DMS153 (cell line): ENCODE measurements around the gene SMIM14.
"Not testable (repeated sequence)": the region's sequence is repeated elsewhere in the genome, so short reads cannot be mapped to it uniquely, and the experiment has no call there.

Source experiments
- DNase-seq: peaks from one replicate; lab custom pipeline; 2025; lab: John Stamatoyannopoulos, UW

The SMIM14 gene

GRCh38 chr4:39638354-39639239 is at the start of gene SMIM14:
SMIM14 (minus strand) TSS chr4:39638865; CDS start chr4:39605145, 33,720 bp downstream.
- DNase-seq, result peak; percentile 90

GRCh38 chr4:39687014-39687413 is 48.3 kb upstream of the SMIM14 start:
- DNase-seq, result no peak

DNA sequence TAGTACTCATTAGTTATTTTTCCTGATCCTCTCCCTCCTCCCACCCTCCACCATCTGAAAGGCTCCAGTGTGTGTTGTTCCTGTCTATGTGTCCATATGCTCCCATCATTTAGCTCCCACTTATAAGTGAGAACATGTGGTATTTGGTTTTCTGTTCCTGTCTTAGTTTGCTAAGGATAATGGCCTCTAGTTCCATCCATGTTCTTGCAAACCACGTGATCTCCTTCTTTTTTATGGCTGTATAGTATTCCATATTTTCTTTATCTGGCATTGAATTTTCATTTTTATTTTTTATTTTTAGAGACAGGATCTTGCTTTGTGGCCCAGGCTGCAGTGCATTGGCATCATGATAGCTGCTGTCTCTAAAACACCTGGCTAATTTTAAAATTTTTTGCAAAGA is 47.3 kb upstream of the SMIM14 start:
- DNase-seq, result no peak

- no peak for DNase-seq
These were observed 43.5 kb upstream of the SMIM14 start for GRCh38 chr4:39682138-39682537.

DNA sequence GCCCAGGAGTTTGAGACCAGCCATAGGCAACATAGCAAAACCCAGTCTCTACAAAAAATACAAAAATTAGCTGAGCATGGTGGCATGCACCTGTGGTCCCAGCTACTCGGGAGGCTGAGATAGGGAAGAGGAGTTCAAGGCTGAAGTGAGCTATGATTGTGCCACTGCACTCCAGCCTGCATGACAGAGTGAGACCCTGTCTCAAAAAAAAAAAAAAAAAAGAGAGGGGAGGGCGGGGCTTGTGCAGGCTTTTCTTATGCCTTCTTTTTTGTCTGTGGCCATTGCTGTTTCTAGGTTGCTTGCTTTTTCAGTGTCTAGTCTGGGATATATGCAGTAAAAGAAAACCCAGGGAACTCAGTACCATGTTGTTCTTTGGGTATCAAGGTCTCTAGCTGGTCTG is 42.3 kb upstream of the SMIM14 start:
- DNase-seq, result not testable (repeated sequence)

DNA sequence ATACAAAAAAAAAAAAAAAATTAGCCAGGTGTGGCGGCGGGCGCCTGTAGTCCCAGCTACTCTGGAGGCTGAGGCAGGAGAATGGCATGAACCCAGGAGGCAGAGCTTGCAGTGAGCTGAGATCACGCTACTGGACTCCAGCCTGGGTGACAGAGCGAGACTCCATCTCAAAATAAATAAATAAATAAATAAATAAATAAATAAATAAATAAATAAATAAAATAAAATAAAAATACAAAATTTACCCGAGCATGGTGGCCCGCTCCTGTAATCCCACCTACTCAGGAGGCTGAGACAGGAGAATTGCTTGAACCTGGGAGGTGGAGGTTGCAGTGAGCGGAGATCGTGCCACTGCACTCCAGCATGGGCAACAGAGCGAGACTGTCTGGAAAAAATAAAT is 37.0 kb upstream of the SMIM14 start:
- not testable (repeated sequence) for DNase-seq

- DNase-seq, result not testable (repeated sequence)
These were observed 31.6 kb upstream of the SMIM14 start for GRCh38 chr4:39670296-39670695.

DNA sequence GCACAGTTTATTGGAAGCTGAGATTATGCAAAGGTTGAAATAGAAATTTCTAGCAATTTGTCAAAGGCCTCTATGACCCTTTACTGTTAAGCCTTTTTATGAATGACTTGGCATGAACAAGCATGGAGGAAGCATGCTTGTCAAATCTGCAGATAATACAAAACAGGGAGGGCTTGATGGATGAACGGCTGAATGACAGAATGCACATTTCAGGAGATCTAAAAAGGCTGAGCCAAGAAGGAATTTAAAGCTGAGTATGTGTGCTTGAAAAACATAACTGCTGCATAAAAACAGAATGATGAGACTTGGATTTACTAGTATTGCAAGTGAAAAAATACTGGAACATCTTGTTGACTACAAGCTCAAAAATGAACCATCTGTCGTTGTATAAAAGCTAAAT is 30.2 kb upstream of the SMIM14 start:
- no peak for DNase-seq

DNA sequence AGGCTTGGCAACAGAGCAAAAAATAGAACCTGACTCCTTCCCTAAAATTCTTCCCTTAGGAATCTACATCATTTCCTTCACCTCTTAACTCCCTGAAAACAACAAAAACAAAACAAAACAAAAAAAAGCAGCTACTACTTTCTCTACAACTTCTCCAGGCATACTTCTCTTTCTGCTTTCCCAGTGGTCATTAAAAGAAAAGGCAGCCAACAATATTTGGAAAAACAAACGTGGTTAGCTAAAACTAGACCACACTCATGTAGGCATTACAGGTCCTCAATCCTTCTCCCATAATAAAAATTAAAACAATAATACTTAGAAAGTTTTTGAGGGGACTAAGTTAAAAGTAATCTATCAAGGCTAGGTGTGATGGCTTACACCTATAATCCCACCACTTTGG is 29.0 kb upstream of the SMIM14 start:
- DNase-seq, result no peak

- DNase-seq, result no peak
These were observed 26.4 kb upstream of the SMIM14 start for GRCh38 chr4:39664828-39665731.

- no peak for DNase-seq
These were observed 24.0 kb upstream of the SMIM14 start for GRCh38 chr4:39662683-39663082.

- DNase-seq, result no peak
These were observed 22.1 kb upstream of the SMIM14 start for GRCh38 chr4:39660757-39661156.

DNA sequence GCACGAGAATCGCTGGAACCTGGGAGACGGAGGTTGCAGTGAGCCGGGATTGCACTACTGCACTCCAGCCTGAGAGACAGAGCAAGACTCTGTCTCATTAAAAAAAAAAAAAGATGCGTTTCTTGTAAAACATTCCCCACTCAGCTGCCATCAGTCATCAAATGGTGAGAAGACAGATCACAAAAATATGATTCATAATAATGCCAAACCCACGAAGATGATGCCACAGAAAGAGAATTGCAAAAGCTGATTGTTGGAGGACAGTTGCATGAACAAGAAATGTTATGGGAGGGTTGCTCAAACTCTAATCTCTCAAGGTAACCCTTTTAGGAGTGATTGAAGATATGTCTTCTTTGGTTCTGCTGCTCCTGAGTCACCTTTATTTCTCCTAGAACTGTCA is 21.4 kb upstream of the SMIM14 start:
- DNase-seq, result no peak

GRCh38 chr4:39658756-39659155 is 20.1 kb upstream of the SMIM14 start:
- no peak for DNase-seq

DNA sequence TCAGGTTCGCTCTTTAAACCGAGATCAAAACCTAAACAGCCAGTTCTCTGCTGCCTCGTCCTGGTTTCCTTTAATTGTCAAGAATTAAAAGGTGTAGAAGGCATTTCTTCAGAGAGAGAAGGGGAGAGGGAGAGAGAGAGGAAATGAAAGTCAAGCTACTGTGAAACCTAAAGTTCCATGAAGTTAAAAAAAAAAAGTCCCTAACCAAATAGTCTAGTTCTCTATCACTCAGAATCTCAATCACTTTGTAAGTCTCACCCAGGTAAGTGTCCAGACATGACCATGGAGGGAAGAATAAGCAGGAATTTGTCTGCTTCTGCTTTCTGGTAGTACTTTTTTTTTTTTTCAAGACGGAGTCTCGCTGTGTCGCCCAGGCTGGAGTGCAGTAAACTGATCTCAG is 18.8 kb upstream of the SMIM14 start:
- DNase-seq, result no peak

GRCh38 chr4:39656638-39657037 is 18.0 kb upstream of the SMIM14 start:
- not testable (repeated sequence) for DNase-seq

- no peak for DNase-seq
These were observed 17.2 kb upstream of the SMIM14 start for GRCh38 chr4:39655876-39656275.

- DNase-seq, result no peak
These were observed 16.5 kb upstream of the SMIM14 start for GRCh38 chr4:39655211-39655610.

GRCh38 chr4:39651586-39651985 is 12.9 kb upstream of the SMIM14 start:
- not testable (repeated sequence) for DNase-seq

DNA sequence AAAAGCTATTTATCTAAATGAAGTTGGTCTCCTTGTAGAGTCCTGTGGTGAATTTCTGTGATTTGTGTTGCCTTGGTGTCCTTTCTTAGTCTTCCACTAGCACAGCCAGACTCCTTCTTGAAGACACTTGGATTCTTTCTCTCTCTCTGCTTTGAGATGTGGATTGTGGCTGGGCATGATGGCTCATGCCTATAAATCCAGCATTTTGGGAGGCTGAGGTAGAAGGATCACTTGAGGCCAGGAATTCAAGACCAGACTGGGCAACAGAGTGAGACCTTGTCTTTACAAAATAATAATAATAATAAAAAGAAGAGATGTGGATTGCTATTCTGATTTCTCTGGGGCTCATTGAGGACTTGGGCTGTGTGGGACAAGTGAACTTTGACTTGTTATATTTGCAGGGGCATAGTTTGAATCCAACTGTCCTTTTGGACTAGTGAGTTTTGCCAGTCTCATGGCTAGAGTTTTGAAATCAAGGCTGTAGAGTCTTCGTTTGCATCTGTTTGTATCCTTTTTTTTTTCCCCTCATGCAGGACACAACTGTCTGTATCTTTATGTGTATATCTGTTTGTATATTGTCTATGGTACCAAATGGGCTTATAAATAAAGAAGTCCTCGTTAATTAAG is 11.1 kb upstream of the SMIM14 start:
- DNase-seq, result no peak

DNA sequence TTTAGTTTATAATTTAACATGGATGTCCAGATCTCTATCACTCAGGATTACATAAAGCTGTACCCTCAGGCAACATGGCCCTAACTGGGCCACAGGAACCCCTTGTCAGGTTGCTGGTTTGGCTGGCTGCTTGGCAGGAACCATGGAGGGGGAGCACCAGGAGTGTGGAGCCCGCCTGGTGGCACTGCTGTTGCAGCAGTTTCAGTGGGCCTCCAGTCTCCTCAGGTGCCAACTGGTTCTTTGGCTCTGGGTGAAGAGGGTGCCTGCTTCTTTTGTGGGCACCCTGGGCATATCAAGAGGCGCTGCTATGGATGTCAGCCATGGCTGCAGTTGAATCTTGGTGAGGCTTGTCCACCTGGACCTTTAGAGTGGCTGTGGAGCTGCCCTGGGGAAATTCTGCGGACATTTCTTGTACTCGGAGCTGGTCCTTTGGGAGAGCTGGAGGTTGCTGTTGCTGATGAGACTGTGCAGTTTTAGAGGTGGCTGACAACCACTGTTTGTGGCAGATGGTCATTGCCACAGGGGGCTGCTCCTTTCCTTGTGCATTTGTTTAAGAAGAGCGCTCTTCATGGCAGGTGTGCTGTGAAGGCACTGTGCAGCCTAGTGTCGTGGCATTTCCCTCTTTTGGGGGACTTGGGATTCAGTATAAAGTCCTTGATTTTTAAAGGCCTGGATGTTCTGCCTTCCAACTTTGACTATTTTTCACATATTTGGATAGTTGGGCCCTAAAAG is 10.3 kb upstream of the SMIM14 start:
- no peak for DNase-seq

DNA sequence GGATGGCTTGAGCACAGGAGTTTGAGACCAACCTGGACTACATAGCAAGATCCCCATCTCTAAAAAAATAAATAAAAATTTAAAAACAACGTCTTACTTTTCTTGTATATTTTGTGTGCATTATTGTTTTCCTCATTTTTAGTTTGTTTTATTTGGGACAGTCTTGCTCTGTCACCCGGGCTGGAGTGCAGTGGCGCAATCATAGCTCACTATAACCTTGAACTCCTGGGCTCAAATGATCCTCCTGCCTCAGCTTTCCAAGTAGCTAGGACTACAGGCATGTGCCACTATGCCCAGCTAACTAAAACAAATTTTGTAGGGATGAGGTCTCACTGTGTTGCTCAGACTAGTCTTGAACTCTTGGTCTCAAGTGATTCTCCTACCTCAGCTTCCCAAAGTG is 9.5 kb upstream of the SMIM14 start:
- no peak for DNase-seq
